IPS-20b (cell line): ENCODE results near the gene CIART.
"Not testable (repeated sequence)": the region's sequence is repeated elsewhere in the genome, so short reads cannot be mapped to it uniquely, and the experiment has no call there.

Source experiments
- H3K27ac ChIP-seq: one replicate; pipeline ENCODE4 v1.5.1; 2013; ENCODE audit warnings: low read length
- H3K27me3 ChIP-seq: 2 replicates; pipeline ENCODE4 v1.6.1; 2013; ENCODE audit warnings: mild to moderate bottlenecking, low read length, inconsistent platforms; ENCODE audit not compliant: insufficient read depth
- H3K36me3 ChIP-seq: 2 replicates; pipeline ENCODE4 v1.6.1; 2013; ENCODE audit warnings: low read depth, mild to moderate bottlenecking, inconsistent platforms, low read length, moderate library complexity; ENCODE audit not compliant: insufficient read depth
- H3K4me1 ChIP-seq: 2 replicates; pipeline ENCODE4 v1.6.1; 2013; ENCODE audit warnings: mild to moderate bottlenecking, control low read depth, inconsistent platforms, low read length, moderate library complexity; ENCODE audit not compliant: insufficient read depth
- H3K4me3 ChIP-seq: 2 replicates; pipeline ENCODE4 v1.5.1; 2013; ENCODE audit warnings: mild to moderate bottlenecking, low read length, inconsistent platforms
- H3K9ac ChIP-seq: 2 replicates; pipeline ENCODE4 v1.6.1; 2013; ENCODE audit warnings: low read depth, mild to moderate bottlenecking, inconsistent platforms, low read length, moderate library complexity
- H3K9me3 ChIP-seq: 2 replicates; pipeline ENCODE4 v1.6.1; 2013; ENCODE audit warnings: mild to moderate bottlenecking, low read depth, low read length, inconsistent platforms; ENCODE audit not compliant: insufficient read depth

CIART gene

GRCh38 chr1:150281758-150282557 lies at the start of gene CIART:
CIART (plus strand) TSS chr1:150282554; CDS start chr1:150283268, 714 bp downstream.
- Histone ChIP-seq H3K27me3 (peaks cover 12% of the 10 kb centered on the region), H3K9me3 (no peaks in the 10 kb centered on the region), H3K36me3 (peaks cover 16% of the 10 kb centered on the region; the same call in 1 of the 2 replicates), H3K27ac (peak within 1 kb of the TSS; percentile 42), H3K9ac (peak within 1 kb of the TSS; percentile 78; the same call in 1 of the 2 replicates), H3K4me3 (peak within 1 kb of the TSS; percentile 72), H3K4me1 (no peaks in the 10 kb centered on the region)

- H3K9ac ChIP-seq, H3K27ac ChIP-seq, H3K27me3 ChIP-seq, H3K9me3 ChIP-seq, H3K4me3 ChIP-seq: not testable (repeated sequence)
- Histone ChIP-seq H3K36me3 (peaks cover 36% of the 10 kb centered on the region), H3K4me1 (peaks cover 14% of the 10 kb centered on the region)
Measured at GRCh38 chr1:150232921-150233320, 49.4 kb upstream of the CIART start.

GRCh38 chr1:150233359-150234308 lies 48.7 kb upstream of the CIART start:
- Histone ChIP-seq H3K9ac (peak overlapping the region; percentile 100; the same call in 1 of the 2 replicates), H3K4me3 (peak overlapping the region; percentile 98), H3K36me3 (peaks cover 29% of the 10 kb centered on the region), H3K4me1 (peaks cover 14% of the 10 kb centered on the region), H3K27ac (no peak overlapping the region), H3K27me3 (no peaks in the 10 kb centered on the region), H3K9me3 (no peaks in the 10 kb centered on the region; the same call in 1 of the 2 replicates)

GRCh38 chr1:150234309-150234565 lies 48.1 kb upstream of the CIART start:
- H3K9me3 ChIP-seq, result no peaks in the 10 kb centered on the region; the same call in 1 of the 2 replicates
- H3K36me3 ChIP-seq, result peaks cover 23% of the 10 kb centered on the region
- H3K27ac ChIP-seq, result peak overlapping the region; percentile 90
- H3K27me3 ChIP-seq, result no peaks in the 10 kb centered on the region
- H3K4me3 ChIP-seq, result peak overlapping the region; percentile 98
- H3K9ac ChIP-seq, result peak overlapping the region; percentile 100
- H3K4me1 ChIP-seq, result peaks cover 14% of the 10 kb centered on the region

- Histone ChIP-seq H3K27me3 (no peaks in the 10 kb centered on the region), H3K9me3 (no peaks in the 10 kb centered on the region; the same call in 1 of the 2 replicates), H3K27ac (peak overlapping the region; percentile 90), H3K9ac (peak overlapping the region; percentile 100), H3K4me1 (peaks cover 14% of the 10 kb centered on the region), H3K4me3 (peak overlapping the region; percentile 98), H3K36me3 (peaks cover 18% of the 10 kb centered on the region)
Measured at GRCh38 chr1:150234566-150235293, 47.6 kb upstream of the CIART start.

- peaks cover 14% of the 10 kb centered on the region for H3K4me1 ChIP-seq
- peaks cover 11% of the 10 kb centered on the region for H3K36me3 ChIP-seq
- no peaks in the 10 kb centered on the region for H3K27me3 ChIP-seq
- H3K9ac ChIP-seq, result peak overlapping the region; percentile 100
- H3K27ac ChIP-seq, result peak overlapping the region; percentile 90
- peak overlapping the region; percentile 98 for H3K4me3 ChIP-seq
- H3K9me3 ChIP-seq, result no peaks in the 10 kb centered on the region; the same call in 1 of the 2 replicates
Measured at GRCh38 chr1:150235294-150235851, 47.0 kb upstream of the CIART start.

- no peaks in the 10 kb centered on the region; the same call in 1 of the 2 replicates for H3K9me3 ChIP-seq
- peaks cover 8% of the 10 kb centered on the region for H3K36me3 ChIP-seq
Measured at GRCh38 chr1:150235852-150236613, 46.3 kb upstream of the CIART start, which contains the start of gene ANP32E. ANP32E (minus strand) TSS chr1:150236112; CDS start chr1:150235786, 326 bp downstream.

GRCh38 chr1:150236614-150237100 lies 45.7 kb upstream of the CIART start:
- H3K9ac ChIP-seq, result peak overlapping the region; percentile 100
- H3K27ac ChIP-seq, result peak overlapping the region; percentile 99
- H3K27me3 ChIP-seq, result no peaks in the 10 kb centered on the region
- H3K4me1 ChIP-seq, result peaks cover 14% of the 10 kb centered on the region
- H3K9me3 ChIP-seq, result no peaks in the 10 kb centered on the region; the same call in 1 of the 2 replicates
- peaks cover 2% of the 10 kb centered on the region; the same call in 1 of the 2 replicates for H3K36me3 ChIP-seq
- peak overlapping the region; percentile 98 for H3K4me3 ChIP-seq

More at GRCh38 chr1:150235852-150236613, 46.3 kb upstream of the CIART start, which contains the start of gene ANP32E:
- peak within 1 kb of the TSS; percentile 99 for H3K27ac ChIP-seq
- peak within 1 kb of the TSS; percentile 98 for H3K4me3 ChIP-seq
- no peaks in the 10 kb centered on the region for H3K27me3 ChIP-seq
- H3K9ac ChIP-seq, result peak within 1 kb of the TSS; percentile 100
- H3K4me1 ChIP-seq, result peaks cover 14% of the 10 kb centered on the region

GRCh38 chr1:150237176-150237575 lies 45.2 kb upstream of the CIART start:
- Histone ChIP-seq H3K4me1 (peaks cover 14% of the 10 kb centered on the region), H3K27ac (peak overlapping the region; percentile 99), H3K9ac (peak overlapping the region; percentile 100; the same call in 1 of the 2 replicates), H3K4me3 (peak overlapping the region; percentile 98)
- not testable (repeated sequence) for H3K27me3 ChIP-seq, H3K9me3 ChIP-seq, H3K36me3 ChIP-seq

- no peak overlapping the region for H3K4me3 ChIP-seq
- no peak overlapping the region for H3K27ac ChIP-seq
- H3K4me1 ChIP-seq, result peaks cover 14% of the 10 kb centered on the region
- H3K9ac ChIP-seq, result no peak overlapping the region
- H3K27me3 ChIP-seq, result no peaks in the 10 kb centered on the region
- no peaks in the 10 kb centered on the region for H3K9me3 ChIP-seq
- no peaks in the 10 kb centered on the region for H3K36me3 ChIP-seq
Measured at GRCh38 chr1:150237746-150238145, 44.6 kb upstream of the CIART start.
